GM12872 (cell line): Measurements from ENCODE around the gene GCC1.

ENCODE experiments used
- TF ChIP-seq, protein P1 (sequence below): IDR thresholded peaks from 3 replicates; pipeline ENCODE4 v1.5.1; 2011; ENCODE audit warnings: low read depth, mild to moderate bottlenecking, low read length, moderate library complexity; ENCODE audit not compliant: insufficient read depth

Gene GCC1

GRCh38 chr7:127535546-127536393, 49.6 kb downstream of the GCC1 start:
- TF ChIP-seq, protein P1, sequence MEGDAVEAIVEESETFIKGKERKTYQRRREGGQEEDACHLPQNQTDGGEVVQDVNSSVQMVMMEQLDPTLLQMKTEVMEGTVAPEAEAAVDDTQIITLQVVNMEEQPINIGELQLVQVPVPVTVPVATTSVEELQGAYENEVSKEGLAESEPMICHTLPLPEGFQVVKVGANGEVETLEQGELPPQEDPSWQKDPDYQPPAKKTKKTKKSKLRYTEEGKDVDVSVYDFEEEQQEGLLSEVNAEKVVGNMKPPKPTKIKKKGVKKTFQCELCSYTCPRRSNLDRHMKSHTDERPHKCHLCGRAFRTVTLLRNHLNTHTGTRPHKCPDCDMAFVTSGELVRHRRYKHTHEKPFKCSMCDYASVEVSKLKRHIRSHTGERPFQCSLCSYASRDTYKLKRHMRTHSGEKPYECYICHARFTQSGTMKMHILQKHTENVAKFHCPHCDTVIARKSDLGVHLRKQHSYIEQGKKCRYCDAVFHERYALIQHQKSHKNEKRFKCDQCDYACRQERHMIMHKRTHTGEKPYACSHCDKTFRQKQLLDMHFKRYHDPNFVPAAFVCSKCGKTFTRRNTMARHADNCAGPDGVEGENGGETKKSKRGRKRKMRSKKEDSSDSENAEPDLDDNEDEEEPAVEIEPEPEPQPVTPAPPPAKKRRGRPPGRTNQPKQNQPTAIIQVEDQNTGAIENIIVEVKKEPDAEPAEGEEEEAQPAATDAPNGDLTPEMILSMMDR = no peak

DNA sequence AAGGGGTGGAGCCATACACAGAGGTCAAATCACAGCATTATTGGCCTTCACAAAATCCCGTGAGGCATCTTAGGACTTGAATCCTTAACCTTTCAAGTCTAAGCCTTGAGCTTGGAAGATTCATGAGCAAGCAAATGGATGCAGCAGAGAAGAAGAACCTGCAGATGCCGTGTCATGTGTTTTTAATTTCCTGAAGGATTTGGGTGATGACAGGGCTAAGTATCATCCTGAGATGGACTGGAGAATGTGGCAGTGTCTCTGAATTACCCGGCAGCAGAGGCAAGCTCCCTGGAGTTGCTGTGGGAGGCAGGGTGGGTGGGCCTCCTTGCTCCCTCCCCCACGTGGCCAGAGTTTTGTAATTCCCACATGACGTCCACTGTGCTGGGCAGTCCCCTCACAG, 50.8 kb downstream of the GCC1 start:
- TF ChIP-seq, protein P1 = no peak

GRCh38 chr7:127532736-127533135, 52.7 kb downstream of the GCC1 start:
- TF ChIP-seq, protein P1 = no peak

DNA sequence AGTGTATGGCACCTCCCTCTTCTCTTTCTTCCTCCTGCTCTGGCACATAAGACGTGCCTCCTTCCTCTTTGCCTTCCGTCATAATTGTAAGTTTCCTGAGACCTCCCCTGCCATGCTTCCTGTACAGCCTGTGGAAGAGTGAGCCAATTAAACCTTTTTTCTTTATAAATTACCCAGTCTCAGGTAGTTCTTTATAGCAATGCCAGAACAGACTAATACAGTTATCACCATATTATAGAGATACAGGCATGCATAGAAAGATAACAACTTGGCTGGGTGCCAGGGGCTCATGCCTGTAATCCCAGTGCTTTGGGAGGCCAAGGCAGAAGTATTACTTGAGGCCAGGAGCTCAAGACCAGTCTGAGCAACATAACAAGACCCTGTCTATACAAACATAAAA, 53.2 kb downstream of the GCC1 start:
- TF ChIP-seq, protein P1 = no peak
